GM20000 (cell line): Measurements from ENCODE around the gene LRP2.

Source experiments
- DNase-seq: peaks from one replicate; pipeline ENCODE4 v3.0.0; 2012; ENCODE audit warnings: low spot score
- CTCF ChIP-seq: IDR thresholded peaks from 2 replicates; pipeline ENCODE4 v1.5.1; 2012; ENCODE audit warnings: mild to moderate bottlenecking, control low read depth; ENCODE audit errors: extremely low read depth, missing control alignments

LRP2 gene

DNA sequence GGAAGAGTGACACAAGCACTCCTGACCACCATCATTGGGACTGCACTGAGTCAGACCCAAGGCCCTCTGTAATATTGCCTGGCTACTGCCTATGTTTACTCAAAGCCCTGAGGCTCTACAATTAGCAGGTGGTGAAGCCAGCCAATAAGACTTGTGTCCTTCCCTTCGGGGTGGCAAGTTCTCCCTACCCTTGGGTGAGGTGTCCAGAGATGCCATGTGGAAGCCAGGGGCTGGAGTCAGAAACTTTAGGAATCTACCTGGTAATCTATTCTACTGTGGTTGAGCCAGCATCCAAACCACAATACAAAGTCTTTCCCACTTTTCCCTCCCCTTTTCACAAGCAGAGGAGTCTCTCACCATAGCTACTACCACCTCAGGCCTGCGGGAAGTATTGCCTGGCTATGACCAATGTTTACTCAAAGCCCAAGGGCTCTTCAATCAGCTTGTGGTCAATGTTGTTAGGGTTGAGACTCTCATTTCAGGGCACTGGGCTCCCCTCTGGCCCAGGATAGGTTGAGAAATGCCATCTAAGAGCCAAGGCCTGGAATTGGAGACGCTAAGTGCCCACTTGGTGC, 275.4 kb downstream of the LRP2 start:
- DNase-seq: no peak
- no peak for TF ChIP-seq CTCF

DNA sequence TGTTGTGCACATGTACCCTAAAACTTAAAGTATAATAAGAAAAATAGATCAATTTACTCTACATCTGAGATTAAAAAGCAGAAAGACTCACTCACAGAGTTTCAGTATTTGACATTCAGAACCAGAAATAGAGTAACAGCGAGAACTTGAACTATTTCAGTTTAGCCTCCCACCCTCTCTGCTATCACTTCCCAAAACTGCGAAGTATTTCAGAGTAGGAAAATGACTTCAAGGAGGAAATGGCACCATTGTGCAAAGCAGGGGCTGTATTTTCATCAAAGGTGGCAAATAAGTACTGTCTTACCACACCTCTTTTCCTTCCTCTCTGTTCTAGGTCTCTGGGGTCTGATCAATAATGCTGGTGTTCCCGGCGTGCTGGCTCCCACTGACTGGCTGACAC, 279.3 kb downstream of the LRP2 start:
- TF ChIP-seq CTCF: no peak
- DNase-seq: peak; percentile 10

DNA sequence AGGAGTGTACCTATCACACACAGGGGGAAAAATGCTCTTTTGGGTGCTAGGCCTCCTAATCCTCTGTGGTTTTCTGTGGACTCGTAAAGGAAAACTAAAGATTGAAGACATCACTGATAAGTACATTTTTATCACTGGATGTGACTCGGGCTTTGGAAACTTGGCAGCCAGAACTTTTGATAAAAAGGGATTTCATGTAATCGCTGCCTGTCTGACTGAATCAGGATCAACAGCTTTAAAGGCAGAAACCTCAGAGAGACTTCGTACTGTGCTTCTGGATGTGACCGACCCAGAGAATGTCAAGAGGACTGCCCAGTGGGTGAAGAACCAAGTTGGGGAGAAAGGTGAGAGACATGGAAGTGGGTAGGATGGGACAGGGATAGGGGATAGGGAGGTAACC, 280.8 kb downstream of the LRP2 start:
- TF ChIP-seq CTCF: no peak
- no peak for DNase-seq

DNA sequence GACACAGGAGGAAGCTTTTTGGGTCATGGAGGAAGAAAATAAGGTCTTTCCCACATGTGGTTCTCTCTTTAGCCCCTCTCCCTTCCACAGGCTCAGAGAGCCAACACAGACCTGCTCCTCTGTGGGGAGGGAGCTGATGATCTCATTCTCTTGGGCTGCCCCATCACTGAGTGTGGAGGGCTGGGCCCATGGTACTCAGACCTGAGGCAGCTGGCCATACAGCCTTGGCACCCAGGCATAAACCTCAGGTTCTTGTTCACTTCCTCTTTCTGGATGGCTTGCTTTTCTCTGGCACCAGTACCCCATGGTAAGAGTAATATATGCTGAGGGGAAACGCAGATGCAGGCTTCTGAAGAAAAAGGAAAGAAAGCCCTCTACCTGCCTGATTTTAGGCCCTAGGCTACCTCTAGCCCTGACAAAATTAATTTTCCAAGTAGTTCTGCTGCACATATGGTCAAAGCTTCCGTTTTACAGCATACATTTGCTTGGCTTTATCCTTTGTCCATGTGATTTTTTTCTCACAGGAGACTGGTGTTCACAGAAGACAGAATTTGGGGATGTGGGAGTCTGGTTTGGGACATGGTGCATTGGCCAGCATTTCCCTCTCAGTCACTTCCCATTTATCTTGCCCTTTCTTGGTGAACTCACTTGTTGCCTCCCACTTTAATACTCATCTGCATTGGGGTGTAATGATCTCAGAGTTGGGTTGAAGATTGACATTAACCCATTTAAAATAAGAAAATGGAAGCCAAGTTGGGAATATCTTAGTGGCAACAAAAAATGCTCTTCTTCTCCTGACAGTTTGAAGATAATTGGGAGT, 281.9 kb downstream of the LRP2 start:
- no peak for DNase-seq

DNA sequence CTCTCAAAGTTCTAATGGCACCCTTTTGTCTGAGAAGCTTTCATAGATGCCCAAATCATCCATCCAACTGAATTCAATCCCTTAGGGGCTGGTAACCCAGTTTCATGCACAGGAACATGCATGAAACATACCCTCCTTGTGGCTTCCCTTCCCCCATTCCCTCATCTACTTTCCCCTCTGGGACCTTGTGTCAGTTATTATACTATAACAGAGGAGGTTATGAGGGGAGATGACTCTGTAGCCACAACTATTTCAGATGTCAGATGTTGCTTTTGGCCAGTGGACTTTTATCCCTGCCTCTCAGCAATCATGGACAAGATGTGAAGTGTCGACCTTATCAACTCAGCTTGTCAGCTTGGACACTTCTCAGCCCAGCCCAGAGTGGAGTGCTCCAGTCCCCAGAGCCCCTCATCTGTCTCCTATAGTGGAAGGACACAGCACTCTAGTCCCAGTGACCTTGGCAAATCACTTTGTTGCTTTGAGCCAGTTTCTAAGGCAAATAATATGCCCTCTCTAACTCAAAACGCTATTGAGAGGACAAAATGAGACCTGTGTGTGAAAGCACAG, 284.6 kb downstream of the LRP2 start:
- no peak for DNase-seq
- no peak for TF ChIP-seq CTCF

More for the DNA sequence above, 281.9 kb downstream of the LRP2 start:
- TF ChIP-seq CTCF: no peak
